ENCODE results near the gene PARP8.
"Not testable (repeated sequence)": the region's sequence is repeated elsewhere in the genome, so short reads cannot be mapped to it uniquely, and the experiment has no call there.

The PARP8 gene

GRCh38 chr5:50672663-50673062 lies 6.2 kb downstream of the PARP8 start:
- H3K9me3 ChIP-seq (ENCODE audit: severe bottlenecking), result no peaks in the 10 kb centered on the region
- DNase-seq (ENCODE audit: low spot score) (no peak), ATAC-seq (ENCODE audit: low read depth) (no peak)
- H3K36me3 ChIP-seq (ENCODE audit: low read depth), result no peaks in the 10 kb centered on the region
- TF ChIP-seq, protein P1, sequence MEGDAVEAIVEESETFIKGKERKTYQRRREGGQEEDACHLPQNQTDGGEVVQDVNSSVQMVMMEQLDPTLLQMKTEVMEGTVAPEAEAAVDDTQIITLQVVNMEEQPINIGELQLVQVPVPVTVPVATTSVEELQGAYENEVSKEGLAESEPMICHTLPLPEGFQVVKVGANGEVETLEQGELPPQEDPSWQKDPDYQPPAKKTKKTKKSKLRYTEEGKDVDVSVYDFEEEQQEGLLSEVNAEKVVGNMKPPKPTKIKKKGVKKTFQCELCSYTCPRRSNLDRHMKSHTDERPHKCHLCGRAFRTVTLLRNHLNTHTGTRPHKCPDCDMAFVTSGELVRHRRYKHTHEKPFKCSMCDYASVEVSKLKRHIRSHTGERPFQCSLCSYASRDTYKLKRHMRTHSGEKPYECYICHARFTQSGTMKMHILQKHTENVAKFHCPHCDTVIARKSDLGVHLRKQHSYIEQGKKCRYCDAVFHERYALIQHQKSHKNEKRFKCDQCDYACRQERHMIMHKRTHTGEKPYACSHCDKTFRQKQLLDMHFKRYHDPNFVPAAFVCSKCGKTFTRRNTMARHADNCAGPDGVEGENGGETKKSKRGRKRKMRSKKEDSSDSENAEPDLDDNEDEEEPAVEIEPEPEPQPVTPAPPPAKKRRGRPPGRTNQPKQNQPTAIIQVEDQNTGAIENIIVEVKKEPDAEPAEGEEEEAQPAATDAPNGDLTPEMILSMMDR (IDR thresholded peaks at IDR 0.05; ENCODE audit: poor library complexity, severe bottlenecking), result no peak
- H3K27me3 ChIP-seq (ENCODE audit: insufficient read depth, poor library complexity, severe bottlenecking), result no peaks in the 10 kb centered on the region
- H3K4me3 ChIP-seq (ENCODE audit: severe bottlenecking), result no peak overlapping the region
- H3K27ac ChIP-seq (ENCODE audit: poor library complexity, severe bottlenecking), result no peak overlapping the region
- peaks cover 10% of the 10 kb centered on the region for H3K4me1 ChIP-seq (ENCODE audit: insufficient read depth, poor library complexity, severe bottlenecking)

GRCh38 chr5:50673444-50673843 lies 7.0 kb downstream of the PARP8 start:
- not testable (repeated sequence) for DNase-seq (ENCODE audit: low spot score); H3K27ac ChIP-seq (ENCODE audit: poor library complexity, severe bottlenecking); ATAC-seq (ENCODE audit: low read depth)

DNA sequence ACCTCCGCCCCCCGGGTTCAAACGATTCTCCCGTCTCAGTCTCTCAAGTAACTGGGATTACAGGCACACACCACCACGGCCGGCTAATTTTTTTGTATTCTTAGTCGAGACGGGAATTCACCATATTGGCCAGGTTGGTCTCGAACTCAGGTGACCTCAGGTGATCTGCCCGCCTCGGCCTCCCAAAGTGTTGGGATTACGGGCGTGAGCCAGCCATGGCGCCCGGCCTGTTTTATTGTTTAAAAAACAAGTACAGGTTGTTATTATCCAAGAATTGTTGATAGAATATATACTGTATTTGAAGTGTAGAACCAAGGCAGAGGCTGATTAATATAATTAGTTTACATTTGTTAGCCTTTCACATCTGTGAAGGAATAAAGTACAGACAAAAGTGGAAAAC lies 8.9 kb downstream of the PARP8 start:
- TF ChIP-seq, protein P1 (IDR thresholded peaks at IDR 0.05; ENCODE audit: poor library complexity, severe bottlenecking), result no peak
- Histone ChIP-seq H3K4me1 (ENCODE audit: insufficient read depth, poor library complexity, severe bottlenecking) (peaks cover under 1% of the 10 kb centered on the region), H3K27ac (ENCODE audit: poor library complexity, severe bottlenecking) (no peak overlapping the region), H3K36me3 (ENCODE audit: low read depth) (no peaks in the 10 kb centered on the region), H3K9me3 (ENCODE audit: severe bottlenecking) (no peaks in the 10 kb centered on the region), H3K27me3 (ENCODE audit: insufficient read depth, poor library complexity, severe bottlenecking) (no peaks in the 10 kb centered on the region), H3K4me3 (ENCODE audit: severe bottlenecking) (no peak overlapping the region)
- ATAC-seq (ENCODE audit: low read depth) (no peak), DNase-seq (ENCODE audit: low spot score) (no peak)

More at GRCh38 chr5:50673444-50673843, 7.0 kb downstream of the PARP8 start:
- H3K9me3 ChIP-seq (ENCODE audit: severe bottlenecking); H3K4me3 ChIP-seq (ENCODE audit: severe bottlenecking); H3K36me3 ChIP-seq (ENCODE audit: low read depth); H3K27me3 ChIP-seq (ENCODE audit: insufficient read depth, poor library complexity, severe bottlenecking): not testable (repeated sequence)
- peaks cover 10% of the 10 kb centered on the region for H3K4me1 ChIP-seq (ENCODE audit: insufficient read depth, poor library complexity, severe bottlenecking)

GRCh38 chr5:50679554-50679953 lies 13.1 kb downstream of the PARP8 start:
- DNase-seq (ENCODE audit: low spot score); H3K4me3 ChIP-seq (ENCODE audit: severe bottlenecking); H3K27ac ChIP-seq (ENCODE audit: poor library complexity, severe bottlenecking); H3K36me3 ChIP-seq (ENCODE audit: low read depth); H3K27me3 ChIP-seq (ENCODE audit: insufficient read depth, poor library complexity, severe bottlenecking); ATAC-seq (ENCODE audit: low read depth); H3K9me3 ChIP-seq (ENCODE audit: severe bottlenecking): not testable (repeated sequence)
- H3K4me1 ChIP-seq (ENCODE audit: insufficient read depth, poor library complexity, severe bottlenecking), result peaks cover 14% of the 10 kb centered on the region

DNA sequence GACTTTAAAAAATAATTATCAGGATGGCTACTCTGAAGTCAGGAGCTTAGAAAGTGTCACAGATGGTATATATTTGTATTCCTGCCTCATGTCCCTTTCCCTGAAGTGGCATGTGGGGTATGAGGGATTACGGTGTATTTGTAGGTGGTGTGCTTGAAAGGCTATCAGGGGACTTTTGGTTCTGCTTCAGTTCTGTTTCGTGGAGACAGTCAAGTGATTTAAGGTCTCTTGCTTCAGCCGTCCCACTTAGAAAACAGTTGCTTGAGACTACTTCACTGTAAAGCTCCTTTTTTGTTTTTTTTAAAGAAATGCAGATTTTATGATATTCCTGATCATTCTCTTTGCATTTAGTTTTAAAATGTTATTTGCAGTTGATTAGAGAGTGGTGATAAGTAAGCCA lies 18.3 kb downstream of the PARP8 start:
- Histone ChIP-seq H3K36me3 (ENCODE audit: low read depth) (no peaks in the 10 kb centered on the region), H3K4me1 (ENCODE audit: insufficient read depth, poor library complexity, severe bottlenecking) (peaks cover 14% of the 10 kb centered on the region), H3K4me3 (ENCODE audit: severe bottlenecking) (no peak overlapping the region), H3K27me3 (ENCODE audit: insufficient read depth, poor library complexity, severe bottlenecking) (no peaks in the 10 kb centered on the region), H3K27ac (ENCODE audit: poor library complexity, severe bottlenecking) (no peak overlapping the region), H3K9me3 (ENCODE audit: severe bottlenecking) (peaks cover 3% of the 10 kb centered on the region)
- TF ChIP-seq, protein P1 (IDR thresholded peaks at IDR 0.05; ENCODE audit: poor library complexity, severe bottlenecking), result no peak
- ATAC-seq (ENCODE audit: low read depth) (no peak), DNase-seq (ENCODE audit: low spot score) (no peak)

GRCh38 chr5:50687548-50687947 lies 21.1 kb downstream of the PARP8 start:
- H3K36me3 ChIP-seq (ENCODE audit: low read depth), result no peaks in the 10 kb centered on the region
- no peak overlapping the region for H3K27ac ChIP-seq (ENCODE audit: poor library complexity, severe bottlenecking)
- H3K9me3 ChIP-seq (ENCODE audit: severe bottlenecking), result peaks cover 2% of the 10 kb centered on the region
- TF ChIP-seq, protein P1 (IDR thresholded peaks at IDR 0.05; ENCODE audit: poor library complexity, severe bottlenecking), result no peak
- no peak overlapping the region for H3K4me3 ChIP-seq (ENCODE audit: severe bottlenecking)
- DNase-seq (ENCODE audit: low spot score) (no peak), ATAC-seq (ENCODE audit: low read depth) (no peak)
- H3K27me3 ChIP-seq (ENCODE audit: insufficient read depth, poor library complexity, severe bottlenecking), result no peaks in the 10 kb centered on the region
- no peaks in the 10 kb centered on the region for H3K4me1 ChIP-seq (ENCODE audit: insufficient read depth, poor library complexity, severe bottlenecking)
